Measurements from ENCODE around the gene TUBGCP6.

The TUBGCP6 gene

DNA sequence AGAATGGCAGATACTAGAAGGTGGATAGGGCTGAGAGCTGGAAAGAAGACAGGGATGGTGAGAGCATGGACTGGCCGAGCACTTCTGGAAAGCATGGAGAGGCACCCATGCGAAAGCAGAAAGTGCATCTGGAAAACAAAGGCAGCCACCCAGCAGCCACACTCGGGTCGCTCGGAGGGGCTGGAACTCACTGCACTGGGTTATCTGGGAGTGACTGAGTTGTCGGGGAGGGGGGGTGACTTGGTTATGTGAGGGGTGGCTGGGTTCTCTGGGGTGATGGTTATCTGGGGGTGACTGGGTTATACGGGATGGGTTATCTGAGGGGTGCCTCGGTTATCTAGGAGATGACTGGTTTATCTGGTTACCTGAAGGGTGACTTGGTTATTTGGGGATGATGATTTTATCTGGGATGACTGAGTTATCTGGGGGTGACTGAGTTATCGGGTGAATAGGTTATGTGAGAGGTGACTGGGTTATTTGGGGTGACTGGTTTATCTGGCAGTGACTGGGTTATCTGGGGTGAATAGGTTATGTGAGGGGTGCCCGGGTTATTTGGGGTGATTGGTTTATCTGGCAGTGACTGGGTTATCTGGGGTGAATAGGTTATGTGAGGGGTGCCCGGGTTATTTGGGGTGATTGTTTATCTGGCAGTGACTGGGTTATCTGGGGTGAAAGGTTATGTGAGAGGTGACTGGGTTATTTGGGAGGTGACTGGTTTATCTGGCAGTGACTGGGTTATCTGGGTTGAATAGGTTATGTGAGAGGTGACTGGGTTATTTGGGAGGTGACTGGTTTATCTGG, 76.9 kb downstream of the TUBGCP6 start:
- DNase-seq, result no peak
